Tibial nerve (tissue), 4 donors: ENCODE results near the gene RPAP3. TPM values are rescaled to one million over a fixed set of nuclear protein-coding genes. Genes with fewer than 3 reads are reported as not detected.

Experiments
- DNase-seq, 2 donors: peaks; one replicate each; pipeline ENCODE4 v3.0.0-alpha.2; 2019; ENCODE audit warnings: low spot score in 2 of 2
- H3K27ac ChIP-seq, 4 donors: fragments of 200-600 bp; sonication (generic) in 3 of 4; one replicate each; pipeline ENCODE4 v1.5.1; 2017 to 2019; ENCODE audit warnings: mild to moderate bottlenecking in 1 of 4
- H3K27me3 ChIP-seq, 2 donors: fragments of 200-600 bp; sonication (generic) in 1 of 2; one replicate each; pipeline versions ENCODE4 v1.5.1 to v1.6.0; 2017 to 2019
- H3K36me3 ChIP-seq, 3 donors: fragments of 200-600 bp; sonication (generic); one replicate each; pipeline ENCODE4 v1.5.1; 2018 to 2019
- H3K4me1 ChIP-seq, 4 donors: fragments of 200-600 bp; sonication (generic) in 3 of 4; one replicate each; pipeline ENCODE4 v1.5.1; 2017 to 2019
- H3K4me3 ChIP-seq, 4 donors: fragments of 200-600 bp; sonication (generic) in 3 of 4; one replicate each; pipeline ENCODE4 v1.5.1; 2017 to 2019; ENCODE audit warnings: mild to moderate bottlenecking in 1 of 4, moderate library complexity in 1 of 4
- H3K9me3 ChIP-seq, 4 donors: fragments of 200-600 bp; sonication (generic) in 3 of 4; one replicate each; pipeline ENCODE4 v1.5.1; 2017 to 2019
- EP300 ChIP-seq, 2 donors: sonication (generic); formaldehyde crosslinking; IDR thresholded peaks; one replicate each; pipeline ENCODE4 v1.6.1; 2017; ENCODE audit warnings: antibody characterized with exemption in 2 of 2, mild to moderate bottlenecking in 1 of 2
- total RNA-seq, 4 donors: library from RNA; depleted of rRNA; stranded (reverse); fragments of >200 nt; gene quantifications; one replicate each; pipeline ENCODE4 v1.1.0, GENCODE V29; 2016

The RPAP3 gene
- total RNA-seq, 4 donors from 2014 or later: 8.8 to 19.2 (median 15.5) TPM

- Histone ChIP-seq H3K4me3 (no peak overlapping the region), H3K9me3 (peaks cover 0 to 21% (median 0%) of the 10 kb centered on the region in 4 donors), H3K27me3 (no peaks in the 10 kb centered on the region), H3K36me3 (peaks cover 0 to 14% (median 0%) of the 10 kb centered on the region in 3 donors), H3K4me1 (no peaks in the 10 kb centered on the region), H3K27ac (no peak overlapping the region)
- no peak for TF ChIP-seq EP300 (IDR thresholded peaks at IDR 0.05)
- DNase-seq: no peak
These were observed 93.9 kb downstream of the RPAP3 start for GRCh38 chr12:47611906-47612305.

Other genes with a start within 250 kb of the RPAP3 start
- gene ENDOU, start 19.5 kb upstream of the RPAP3 start, total RNA-seq: 1 to 10 TPM in 1 of 4 donors, under 1 TPM in 2, not detected in 1; 0.30 to 1.2 (median 0.42) TPM
- 100 to 1,000 TPM in 1 of 4 donors, 10 to 100 TPM in 3; 47.3 to 109 (median 83.6) TPM for gene RAPGEF3, start 52.9 kb upstream of the RPAP3 start, total RNA-seq
- gene SLC48A1, start 67.2 kb upstream of the RPAP3 start, total RNA-seq: 10 to 100 TPM; 24.6 to 37.9 (median 33.8) TPM
- 100 to 1,000 TPM in 2 of 4 donors, 10 to 100 TPM in 2; 90.4 to 186 (median 98.4) TPM for gene HDAC7, start 113.9 kb upstream of the RPAP3 start, total RNA-seq
- gene VDR, start 199.0 kb upstream of the RPAP3 start, total RNA-seq: 1 to 10 TPM in 2 of 4 donors, under 1 TPM in 2; 0.78 to 6.6 (median 1.1) TPM